PFSK-1 (cell line): Measurements from ENCODE around the gene MGAT4A.

Experiments used
- POLR2AphosphoS5 ChIP-seq: IDR thresholded peaks from 2 replicates; pipeline ENCODE4 v1.6.1; 2012; ENCODE audit warnings: low read depth, mild to moderate bottlenecking, control low read depth, low read length, moderate library complexity
- SIN3A ChIP-seq: IDR thresholded peaks from 2 replicates; pipeline ENCODE4 v1.6.1; 2012; ENCODE audit warnings: mild to moderate bottlenecking, low read length, moderate library complexity, borderline replicate concordance; ENCODE audit not compliant: insufficient read depth
- TAF1 ChIP-seq: IDR thresholded peaks from 2 replicates; pipeline ENCODE4 v1.6.1; 2012; ENCODE audit warnings: low read length, control low read depth, borderline replicate concordance; ENCODE audit not compliant: insufficient read depth
- TF ChIP-seq, protein P1 (sequence below), 2 experiments: IDR thresholded peaks; 2 replicates each; pipeline versions ENCODE4 v1.6.1 to v1.8.0; 2011 to 2012; ENCODE audit warnings: low read depth in 2 of 2, low read length in 2 of 2, control low read depth in 1 of 2, inconsistent platforms in 1 of 2, mild to moderate bottlenecking in 1 of 2, moderate library complexity in 1 of 2; ENCODE audit not compliant: insufficient read depth in 1 of 2

DNA sequence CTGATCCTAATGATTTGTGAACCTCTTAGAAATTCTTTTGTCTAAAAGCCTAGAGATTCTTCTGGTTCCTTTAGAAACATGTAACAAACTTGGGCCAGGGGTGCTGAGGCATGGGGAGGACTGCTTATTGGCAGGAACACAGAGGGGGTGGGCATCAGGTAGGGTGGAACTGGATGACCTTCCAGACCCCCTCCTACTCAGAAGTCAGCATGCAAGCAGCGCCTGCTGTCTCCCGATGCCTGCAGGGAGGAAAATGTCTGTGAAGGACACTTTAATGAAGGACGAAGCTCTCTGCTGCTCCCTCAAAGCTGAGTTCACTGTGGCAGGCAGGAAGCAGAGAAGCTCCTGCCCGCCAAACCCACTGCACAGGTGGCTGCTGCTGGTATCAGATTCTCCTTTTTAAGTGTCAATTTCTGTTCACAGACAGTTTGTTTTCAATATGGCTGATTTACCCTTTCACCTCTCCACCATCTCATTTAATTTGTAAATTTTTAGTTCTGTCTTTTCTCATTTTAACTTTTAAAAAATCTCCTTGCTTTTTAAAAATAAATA lies 142.0 kb downstream of the MGAT4A start:
- TF ChIP-seq POLR2AphosphoS5 (no peak), SIN3A (no peak), TAF1 (no peak)
- TF ChIP-seq, protein P1, sequence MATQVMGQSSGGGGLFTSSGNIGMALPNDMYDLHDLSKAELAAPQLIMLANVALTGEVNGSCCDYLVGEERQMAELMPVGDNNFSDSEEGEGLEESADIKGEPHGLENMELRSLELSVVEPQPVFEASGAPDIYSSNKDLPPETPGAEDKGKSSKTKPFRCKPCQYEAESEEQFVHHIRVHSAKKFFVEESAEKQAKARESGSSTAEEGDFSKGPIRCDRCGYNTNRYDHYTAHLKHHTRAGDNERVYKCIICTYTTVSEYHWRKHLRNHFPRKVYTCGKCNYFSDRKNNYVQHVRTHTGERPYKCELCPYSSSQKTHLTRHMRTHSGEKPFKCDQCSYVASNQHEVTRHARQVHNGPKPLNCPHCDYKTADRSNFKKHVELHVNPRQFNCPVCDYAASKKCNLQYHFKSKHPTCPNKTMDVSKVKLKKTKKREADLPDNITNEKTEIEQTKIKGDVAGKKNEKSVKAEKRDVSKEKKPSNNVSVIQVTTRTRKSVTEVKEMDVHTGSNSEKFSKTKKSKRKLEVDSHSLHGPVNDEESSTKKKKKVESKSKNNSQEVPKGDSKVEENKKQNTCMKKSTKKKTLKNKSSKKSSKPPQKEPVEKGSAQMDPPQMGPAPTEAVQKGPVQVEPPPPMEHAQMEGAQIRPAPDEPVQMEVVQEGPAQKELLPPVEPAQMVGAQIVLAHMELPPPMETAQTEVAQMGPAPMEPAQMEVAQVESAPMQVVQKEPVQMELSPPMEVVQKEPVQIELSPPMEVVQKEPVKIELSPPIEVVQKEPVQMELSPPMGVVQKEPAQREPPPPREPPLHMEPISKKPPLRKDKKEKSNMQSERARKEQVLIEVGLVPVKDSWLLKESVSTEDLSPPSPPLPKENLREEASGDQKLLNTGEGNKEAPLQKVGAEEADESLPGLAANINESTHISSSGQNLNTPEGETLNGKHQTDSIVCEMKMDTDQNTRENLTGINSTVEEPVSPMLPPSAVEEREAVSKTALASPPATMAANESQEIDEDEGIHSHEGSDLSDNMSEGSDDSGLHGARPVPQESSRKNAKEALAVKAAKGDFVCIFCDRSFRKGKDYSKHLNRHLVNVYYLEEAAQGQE (IDR thresholded peaks at IDR 0.05; ENCODE audit: insufficient read depth in 1 of 2, low read depth in 2 of 2, low read length in 2 of 2), result no peak
